GM18951 (cell line): ENCODE data around the gene CFAP97D2.
"Not testable (repeated sequence)": the region's sequence is repeated elsewhere in the genome, so short reads cannot be mapped to it uniquely, and the experiment has no call there.

Experiments
- POLR2A ChIP-seq: IDR thresholded peaks from 4 replicates; pipeline ENCODE4 v1.6.1; 2011; ENCODE audit warnings: mild to moderate bottlenecking; ENCODE audit not compliant: insufficient read length, insufficient read depth; ENCODE audit errors: extremely low read depth
- in situ Hi-C: fragments of 300-500 bp; cut with MboI; formaldehyde crosslinking; loops from one replicate; pipeline ENCODE4 v1.12.0; 2022; ENCODE audit warnings: low sequenced_read_pairs, mixed read lengths, inconsistent platforms; ENCODE audit not compliant: unreplicated experiment

CFAP97D2 gene

GRCh38 chr13:114157869-114158495 is 21.1 kb upstream of the CFAP97D2 start:
- no peak for TF ChIP-seq POLR2A

GRCh38 chr13:114158869-114159666 is 20.0 kb upstream of the CFAP97D2 start:
- in situ Hi-C loops, result not testable (repeated sequence)

More at GRCh38 chr13:114157869-114158495, 21.1 kb upstream of the CFAP97D2 start:
- in situ Hi-C loops, result no loop called here

DNA sequence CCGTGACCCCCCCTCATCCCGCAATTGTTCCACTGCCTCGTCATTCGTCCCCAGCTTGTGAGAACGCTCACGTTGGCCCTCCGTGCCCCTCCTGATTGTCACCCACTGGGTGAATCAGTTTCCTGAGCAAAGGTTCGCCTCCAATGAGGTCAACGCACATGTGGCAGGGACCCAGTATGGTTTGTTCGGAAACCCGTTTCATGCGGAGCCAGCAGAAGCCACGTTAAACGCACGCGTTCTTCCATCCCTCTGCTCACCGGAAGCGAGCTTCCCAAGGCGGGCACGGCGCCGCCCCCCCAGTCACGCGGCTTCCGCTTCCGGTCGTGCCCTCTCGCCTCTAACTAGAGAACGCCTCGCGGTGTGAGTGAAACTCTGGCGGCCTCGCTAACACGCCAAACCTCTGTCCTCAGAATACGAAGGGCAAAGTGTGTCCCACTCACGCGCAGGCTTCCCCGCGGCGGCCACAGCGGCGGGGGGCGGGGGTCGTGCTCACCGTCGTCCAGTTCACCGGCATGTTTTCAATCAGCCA is 18.0 kb upstream of the CFAP97D2 start:
- TF ChIP-seq POLR2A, result no peak
- in situ Hi-C loops, result no loop called here

GRCh38 chr13:114161644-114162532 is 17.2 kb upstream of the CFAP97D2 start:
- in situ Hi-C loops, result no loop called here
- no peak for TF ChIP-seq POLR2A

GRCh38 chr13:114162533-114162922 is 16.5 kb upstream of the CFAP97D2 start:
- no peak for TF ChIP-seq POLR2A
- in situ Hi-C loops, result no loop called here

DNA sequence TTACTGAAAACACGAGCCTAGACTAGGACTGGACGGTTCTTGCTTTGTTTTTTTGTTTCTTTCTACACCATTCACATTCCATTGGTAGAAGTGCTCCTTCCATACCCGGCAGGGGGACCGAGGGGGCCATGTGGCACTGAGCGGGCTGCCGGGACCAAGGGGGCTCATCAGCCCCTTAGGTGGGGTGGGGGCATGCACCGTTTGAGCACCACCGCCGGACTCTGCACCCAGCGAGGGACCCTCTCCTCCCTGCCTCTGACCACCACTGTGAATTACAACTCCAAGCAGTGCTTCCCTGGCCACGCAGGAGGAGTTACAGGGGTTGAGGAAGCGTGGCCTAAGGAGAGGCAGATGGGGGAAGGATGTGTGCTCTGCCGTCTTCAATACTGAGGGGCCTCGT is 15.0 kb upstream of the CFAP97D2 start:
- TF ChIP-seq POLR2A, result no peak
- in situ Hi-C loops, result no loop called here

- no peak for TF ChIP-seq POLR2A
- in situ Hi-C loops, result no loop called here
Measured at GRCh38 chr13:114164681-114165429, 14.2 kb upstream of the CFAP97D2 start.

DNA sequence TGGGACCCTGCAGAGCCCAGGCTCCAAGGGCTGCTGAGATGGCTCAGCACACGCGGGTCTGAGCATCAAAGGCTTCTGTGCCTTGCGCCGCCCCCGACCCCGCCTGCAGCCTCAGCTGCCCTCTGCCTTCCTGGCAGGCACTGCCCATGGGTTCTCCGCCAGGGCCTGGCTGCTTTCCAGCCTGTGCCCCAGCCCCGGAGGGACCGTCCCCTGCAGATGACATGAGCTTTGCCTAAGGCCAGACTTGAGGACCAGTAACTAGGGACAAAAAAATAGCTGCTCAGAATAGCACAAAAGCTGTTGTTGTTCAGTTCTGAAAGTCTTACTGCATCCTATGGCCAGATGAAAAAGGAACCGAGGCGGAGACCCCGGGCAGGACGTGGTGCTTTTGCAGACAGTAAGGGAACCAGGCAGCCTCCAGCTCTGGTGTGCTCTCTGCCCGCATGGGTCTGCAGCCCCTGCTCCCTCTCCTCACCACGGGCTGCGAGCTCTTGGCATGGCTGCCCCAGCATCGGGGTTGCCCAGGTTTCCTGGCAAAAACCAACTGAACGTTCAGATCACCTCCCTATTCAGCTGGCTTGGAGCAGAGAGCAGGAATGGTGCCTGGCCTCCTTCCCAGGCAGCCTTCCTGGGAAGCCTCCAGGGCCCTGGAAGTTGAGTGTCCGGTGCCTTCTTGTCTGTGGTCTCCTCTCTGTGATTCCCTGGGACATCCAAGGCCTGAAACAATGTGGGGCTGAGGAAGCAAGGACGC is 12.5 kb upstream of the CFAP97D2 start:
- in situ Hi-C loops, result no loop called here
- TF ChIP-seq POLR2A, result no peak

DNA sequence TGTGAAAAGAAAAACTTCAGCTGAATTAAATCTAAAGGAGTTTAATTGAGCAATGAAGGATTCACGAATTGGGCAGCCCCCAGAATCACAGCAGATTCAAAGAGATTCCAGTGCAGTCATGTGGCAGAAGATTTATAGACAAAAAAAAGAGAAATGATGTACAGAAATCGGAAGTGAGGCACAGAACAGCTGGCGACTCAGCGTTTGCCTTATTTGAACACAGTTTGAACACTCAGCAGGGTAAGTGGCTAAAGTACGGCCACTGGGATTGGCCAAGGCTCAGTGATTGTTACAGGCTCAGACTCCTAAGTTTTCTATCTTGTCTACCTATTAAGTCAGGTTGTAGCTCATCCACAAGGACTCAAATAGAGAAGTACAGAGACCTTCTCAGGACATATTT is 11.6 kb upstream of the CFAP97D2 start:
- in situ Hi-C loops, result no loop called here
- TF ChIP-seq POLR2A, result no peak

GRCh38 chr13:114167885-114168284 is 11.2 kb upstream of the CFAP97D2 start:
- no peak for TF ChIP-seq POLR2A
- in situ Hi-C loops, result no loop called here

- in situ Hi-C loops, result no loop called here
- no peak for TF ChIP-seq POLR2A
Measured at GRCh38 chr13:114173272-114173671, 5.8 kb upstream of the CFAP97D2 start.

- no peak for TF ChIP-seq POLR2A
- in situ Hi-C loops, result no loop called here
Measured at GRCh38 chr13:114173745-114174144, 5.3 kb upstream of the CFAP97D2 start.

DNA sequence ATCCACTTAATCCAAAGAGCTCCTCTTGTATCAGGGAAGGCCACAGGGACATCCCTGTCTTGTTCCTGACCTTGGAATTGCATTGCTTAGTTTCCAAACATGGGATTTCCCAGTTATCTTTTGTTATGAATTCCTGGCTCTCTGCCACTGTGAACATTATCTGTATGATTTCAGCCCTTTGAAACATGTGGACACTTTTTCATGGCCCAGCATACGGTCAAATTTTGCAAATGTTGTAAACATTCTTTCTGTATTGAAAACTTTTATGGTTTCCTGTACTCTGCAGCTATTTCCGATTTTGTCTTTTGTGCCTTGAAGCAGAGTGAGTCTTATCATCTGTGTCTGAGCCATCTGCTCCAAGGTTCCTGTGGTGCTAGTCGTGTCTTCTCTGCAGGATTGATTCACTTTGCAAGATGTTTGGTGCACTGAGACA is 4.5 kb upstream of the CFAP97D2 start:
- in situ Hi-C loops, result no loop called here
- no peak for TF ChIP-seq POLR2A

GRCh38 chr13:114176359-114176902 is 2.6 kb upstream of the CFAP97D2 start:
- in situ Hi-C loops, result not testable (repeated sequence)
